ES-I3 (cell line): ENCODE measurements around the gene OR9G1.
"Not testable (repeated sequence)": the region's sequence is repeated elsewhere in the genome, so short reads cannot be mapped to it uniquely, and the experiment has no call there.

Experiments used
- H3K36me3 ChIP-seq: 2 replicates; pipeline ENCODE4 v1.6.1; 2013; ENCODE audit warnings: mild to moderate bottlenecking, low read length, control low read depth, moderate library complexity; ENCODE audit not compliant: insufficient read depth
- H3K4me1 ChIP-seq: 2 replicates; pipeline ENCODE4 v1.6.1; 2013; ENCODE audit warnings: mild to moderate bottlenecking, control low read depth, low read length; ENCODE audit not compliant: insufficient read depth
- H3K9ac ChIP-seq: 2 replicates; pipeline ENCODE4 v1.6.1; 2013; ENCODE audit warnings: low read depth, mild to moderate bottlenecking, low read length, moderate library complexity
- H3K9me3 ChIP-seq: 2 replicates; pipeline ENCODE4 v1.6.1; 2013; ENCODE audit warnings: mild to moderate bottlenecking, low read length, moderate library complexity; ENCODE audit not compliant: control insufficient read depth, insufficient read depth

OR9G1 gene

GRCh38 chr11:56698795-56699194 is at the start of gene OR9G1:
Gene OR9G1, plus strand, starts transcription at chr11:56699095. Its CDS starts 1,293 bp downstream, at chr11:56700388.
- H3K9me3 ChIP-seq = no peaks in the 10 kb centered on the region
- H3K4me1 ChIP-seq = 0 out of 2 replicates have a peak, but pooled peaks cover 3% of the 10 kb centered on the region
- no peaks in the 10 kb centered on the region for H3K36me3 ChIP-seq
- H3K9ac ChIP-seq = no peak within 1 kb of the TSS

DNA sequence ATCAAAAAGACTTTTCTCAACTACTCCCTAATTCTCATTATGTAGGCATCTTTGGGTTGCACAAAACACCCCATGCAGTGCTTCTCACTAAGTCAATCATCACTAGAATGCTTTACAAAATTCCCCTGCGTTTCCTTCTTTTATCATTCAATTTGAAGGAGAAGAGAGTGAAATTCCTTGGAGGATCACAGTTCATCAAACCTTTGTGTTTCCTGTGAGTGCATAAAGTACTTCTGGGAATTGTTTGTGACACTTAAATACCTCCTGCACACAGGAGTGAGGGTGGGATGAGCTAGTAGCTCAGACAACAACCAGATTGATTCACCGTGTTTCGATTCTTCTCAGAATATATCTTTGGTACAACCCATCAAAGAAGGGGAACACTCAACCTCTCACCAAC is 39.1 kb upstream of the OR9G1 start:
- Histone ChIP-seq H3K9me3 (no peaks in the 10 kb centered on the region; the same call in 1 of the 2 replicates), H3K4me1 (peaks cover 16% of the 10 kb centered on the region; the same call in 1 of the 2 replicates), H3K9ac (peak overlapping the region; percentile 4; the same call in 1 of the 2 replicates), H3K36me3 (no peaks in the 10 kb centered on the region)

- no peaks in the 10 kb centered on the region for H3K36me3 ChIP-seq
- no peaks in the 10 kb centered on the region; the same call in 1 of the 2 replicates for H3K9me3 ChIP-seq
- H3K9ac ChIP-seq = no peak within 1 kb of the TSS
Observed at GRCh38 chr11:56663386-56663785, 35.5 kb upstream of the OR9G1 start, which contains the start of gene OR5AR1. Gene OR5AR1, plus strand, starts transcription at chr11:56663686. Its CDS starts 0 bp downstream, at chr11:56663686.

DNA sequence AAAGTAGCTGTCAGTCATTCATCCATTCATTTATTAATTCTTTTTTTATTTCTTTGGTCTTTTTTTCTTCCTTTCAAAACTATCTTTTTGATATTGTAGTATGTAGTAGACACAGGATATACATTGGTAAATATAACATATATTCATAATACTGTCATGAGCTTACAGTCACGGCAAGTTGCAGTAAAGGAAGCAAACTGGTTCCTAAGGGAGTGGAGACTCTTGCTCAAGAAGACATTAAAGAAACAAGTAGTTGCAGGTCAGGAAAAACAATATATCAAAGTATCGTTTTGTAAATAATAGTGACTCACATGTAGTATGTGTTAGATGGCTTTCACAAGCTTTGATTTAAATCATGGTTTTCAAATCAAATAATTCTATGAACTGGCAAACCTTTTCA is 27.9 kb upstream of the OR9G1 start:
- Histone ChIP-seq H3K4me1 (no peaks in the 10 kb centered on the region), H3K9ac (no peak overlapping the region), H3K9me3 (no peaks in the 10 kb centered on the region), H3K36me3 (no peaks in the 10 kb centered on the region)

More at GRCh38 chr11:56663386-56663785, 35.5 kb upstream of the OR9G1 start, which contains the start of gene OR5AR1:
- peaks cover 16% of the 10 kb centered on the region; the same call in 1 of the 2 replicates for H3K4me1 ChIP-seq

- Histone ChIP-seq H3K4me1 (no peaks in the 10 kb centered on the region), H3K36me3 (no peaks in the 10 kb centered on the region), H3K9me3 (no peaks in the 10 kb centered on the region), H3K9ac (no peak overlapping the region)
Observed at GRCh38 chr11:56688554-56689100, 10.3 kb upstream of the OR9G1 start.

- H3K4me1 ChIP-seq, H3K9me3 ChIP-seq, H3K9ac ChIP-seq, H3K36me3 ChIP-seq: not testable (repeated sequence)
Observed at GRCh38 chr11:56691179-56691578, 7.7 kb upstream of the OR9G1 start.

DNA sequence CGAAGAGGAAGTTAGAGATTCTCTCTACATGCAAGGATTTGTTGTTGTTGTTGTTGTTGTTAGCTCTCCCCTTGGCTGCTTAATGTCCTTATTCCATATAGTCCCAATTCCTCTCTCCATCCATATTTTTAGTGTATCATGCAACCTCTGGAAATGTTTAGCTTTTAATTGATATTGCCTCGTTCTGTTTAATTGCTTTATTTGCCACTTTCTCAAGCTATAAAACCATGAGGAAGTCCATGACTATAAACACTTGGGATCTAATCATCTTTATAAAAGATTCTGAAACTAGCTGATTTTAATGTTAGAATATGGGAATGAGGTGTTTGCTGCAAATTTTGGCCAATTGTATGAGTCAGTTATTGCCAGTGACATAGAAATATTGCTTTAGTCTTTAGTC is 5.5 kb upstream of the OR9G1 start:
- Histone ChIP-seq H3K4me1 (no peaks in the 10 kb centered on the region), H3K36me3 (no peaks in the 10 kb centered on the region), H3K9ac (no peak overlapping the region), H3K9me3 (no peaks in the 10 kb centered on the region)

DNA sequence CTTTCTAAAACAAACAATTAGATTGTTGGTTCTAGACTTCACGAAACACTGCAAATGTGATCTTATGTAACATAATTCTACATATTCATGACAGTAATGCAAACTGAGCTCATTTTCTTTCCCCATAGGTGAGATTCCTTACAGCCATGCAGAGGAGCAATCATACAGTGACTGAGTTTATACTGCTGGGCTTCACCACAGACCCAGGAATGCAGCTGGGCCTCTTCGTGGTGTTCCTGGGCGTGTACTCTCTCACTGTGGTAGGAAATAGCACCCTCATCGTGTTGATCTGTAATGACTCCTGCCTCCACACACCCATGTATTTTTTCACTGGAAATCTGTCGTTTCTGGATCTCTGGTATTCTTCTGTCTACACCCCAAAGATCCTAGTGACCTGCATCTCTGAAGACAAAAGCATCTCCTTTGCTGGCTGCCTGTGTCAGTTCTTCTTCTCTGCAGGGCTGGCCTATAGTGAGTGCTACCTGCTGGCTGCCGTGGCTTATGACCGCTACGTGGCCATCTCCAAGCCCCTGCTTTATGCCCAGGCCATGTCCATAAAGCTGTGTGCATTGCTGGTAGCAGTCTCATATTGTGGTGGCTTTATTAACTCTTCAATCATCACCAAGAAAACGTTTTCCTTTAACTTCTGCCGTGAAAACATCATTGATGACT is 1.5 kb downstream of the OR9G1 start:
- Histone ChIP-seq H3K9me3 (no peaks in the 10 kb centered on the region), H3K4me1 (0 out of 2 replicates have a peak, but pooled peaks cover 3% of the 10 kb centered on the region), H3K9ac (no peak overlapping the region), H3K36me3 (no peaks in the 10 kb centered on the region)

DNA sequence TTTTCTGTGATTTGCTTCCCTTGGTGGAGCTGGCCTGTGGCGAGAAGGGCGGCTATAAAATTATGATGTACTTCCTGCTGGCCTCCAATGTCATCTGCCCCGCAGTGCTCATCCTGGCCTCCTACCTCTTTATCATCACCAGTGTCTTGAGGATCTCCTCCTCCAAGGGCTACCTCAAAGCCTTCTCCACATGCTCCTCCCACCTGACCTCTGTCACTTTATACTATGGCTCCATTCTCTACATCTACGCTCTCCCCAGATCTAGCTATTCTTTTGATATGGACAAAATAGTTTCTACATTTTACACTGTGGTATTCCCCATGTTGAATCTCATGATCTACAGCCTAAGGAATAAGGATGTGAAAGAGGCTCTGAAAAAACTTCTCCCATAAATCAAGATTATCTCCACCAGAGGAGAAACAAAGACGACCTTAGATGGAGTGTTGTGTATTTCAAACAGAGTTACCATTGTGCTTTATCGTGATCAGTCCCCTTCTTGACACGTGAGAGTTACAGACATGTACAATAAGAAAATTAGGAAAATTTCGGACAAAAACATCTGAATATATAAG is 2.1 kb downstream of the OR9G1 start:
- no peaks in the 10 kb centered on the region for H3K9me3 ChIP-seq
- 0 out of 2 replicates have a peak, but pooled peaks cover 3% of the 10 kb centered on the region for H3K4me1 ChIP-seq
- no peaks in the 10 kb centered on the region for H3K36me3 ChIP-seq
- no peak overlapping the region for H3K9ac ChIP-seq

DNA sequence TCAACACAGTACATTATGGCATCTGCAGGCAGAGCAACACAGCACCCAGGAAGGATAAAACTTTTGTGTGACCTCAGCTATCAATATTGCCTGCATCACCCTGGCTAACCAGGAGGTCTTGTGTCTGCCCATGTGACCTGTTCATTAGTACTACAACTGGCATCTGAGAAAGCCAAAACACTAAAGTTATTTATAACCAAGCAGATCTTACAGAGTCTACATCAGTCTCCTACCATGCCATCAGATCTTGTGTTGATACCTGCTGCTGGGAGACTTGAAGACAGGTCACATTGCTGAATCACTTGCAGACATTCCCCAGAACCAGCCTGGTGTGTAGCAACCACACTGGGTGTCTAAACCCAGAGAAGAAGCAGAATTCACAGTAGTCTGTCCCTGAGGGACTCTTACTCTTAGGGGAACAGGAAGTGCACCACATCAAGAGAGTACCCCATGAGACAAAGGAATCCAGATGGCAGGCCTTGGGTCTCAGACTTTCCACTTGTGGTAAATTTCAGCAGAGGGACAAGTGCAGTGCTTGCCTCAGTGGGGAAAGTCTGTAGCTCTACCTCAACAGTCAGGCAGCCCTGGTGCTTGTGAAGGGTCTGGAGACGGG is 7.0 kb downstream of the OR9G1 start:
- Histone ChIP-seq H3K4me1 (no peaks in the 10 kb centered on the region), H3K9me3 (no peaks in the 10 kb centered on the region; the same call in 1 of the 2 replicates), H3K9ac (no peak overlapping the region), H3K36me3 (no peaks in the 10 kb centered on the region)

DNA sequence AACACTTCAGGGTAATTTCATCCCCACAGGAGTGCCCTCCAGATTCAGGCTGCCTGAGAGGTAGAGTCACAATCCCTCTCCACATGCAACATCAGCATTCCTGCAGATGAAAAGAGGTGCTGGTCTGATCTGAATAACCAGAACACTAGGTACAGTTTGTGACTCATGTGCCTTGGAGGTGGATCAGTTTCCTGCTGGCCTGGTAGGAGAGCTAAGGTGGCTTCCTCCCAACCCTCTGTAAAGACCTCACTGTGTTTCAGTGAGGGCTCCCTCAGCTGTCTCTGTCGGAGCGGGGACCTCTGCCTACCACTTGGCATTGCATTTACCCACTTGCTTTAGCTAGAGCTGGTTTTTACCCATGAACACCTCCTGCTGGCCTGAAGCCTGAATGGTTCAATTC is 7.6 kb downstream of the OR9G1 start:
- H3K9ac ChIP-seq = no peak overlapping the region
- H3K9me3 ChIP-seq = no peaks in the 10 kb centered on the region; the same call in 1 of the 2 replicates
- no peaks in the 10 kb centered on the region for H3K36me3 ChIP-seq
- no peaks in the 10 kb centered on the region for H3K4me1 ChIP-seq

DNA sequence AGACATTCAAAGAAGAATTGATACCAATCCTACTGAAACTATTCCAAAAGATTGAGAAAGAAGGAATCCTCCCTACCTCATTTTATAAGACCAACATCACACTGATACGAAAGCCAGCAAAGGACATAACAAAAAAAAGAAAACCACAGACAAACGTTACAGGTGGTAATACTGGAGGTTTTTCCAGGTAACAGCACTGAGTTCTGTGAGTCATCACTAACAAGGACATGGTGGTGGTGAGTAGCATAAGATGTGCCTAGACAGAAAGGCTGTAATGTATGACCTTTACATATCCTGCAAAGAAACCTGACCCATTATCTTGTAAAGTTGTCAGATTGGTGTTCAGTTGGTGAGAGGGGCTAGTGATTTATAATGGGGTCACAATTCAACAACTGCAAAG is 15.3 kb downstream of the OR9G1 start:
- Histone ChIP-seq H3K36me3 (no peaks in the 10 kb centered on the region), H3K9me3 (no peaks in the 10 kb centered on the region; the same call in 1 of the 2 replicates), H3K9ac (no peak overlapping the region), H3K4me1 (no peaks in the 10 kb centered on the region)

DNA sequence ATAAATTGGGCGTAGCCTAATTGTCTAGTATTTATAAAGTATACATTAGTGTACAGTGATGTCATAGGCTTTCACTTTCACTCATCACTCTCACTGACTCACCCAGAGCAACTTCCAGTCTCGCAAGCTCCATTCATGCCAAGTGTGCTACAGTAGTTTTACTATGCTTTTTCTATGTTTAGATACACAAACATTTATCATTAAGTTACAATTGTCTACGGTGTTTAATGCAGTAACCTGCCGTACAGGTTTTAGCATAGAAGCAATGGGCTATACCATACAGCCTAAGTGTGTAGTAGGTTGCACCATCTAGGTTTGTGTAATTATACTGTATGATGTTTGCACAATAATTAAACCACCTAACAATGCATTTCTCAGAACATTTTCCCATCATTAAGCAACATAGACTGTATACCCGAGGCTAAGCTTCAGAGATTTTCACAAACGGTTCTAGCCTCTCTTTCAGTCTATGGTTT is 17.5 kb downstream of the OR9G1 start:
- H3K4me1 ChIP-seq = no peaks in the 10 kb centered on the region
- H3K9ac ChIP-seq = no peak overlapping the region
- no peaks in the 10 kb centered on the region for H3K36me3 ChIP-seq
- no peaks in the 10 kb centered on the region; the same call in 1 of the 2 replicates for H3K9me3 ChIP-seq

GRCh38 chr11:56720513-56720912 is 21.6 kb downstream of the OR9G1 start:
- H3K4me1 ChIP-seq = no peaks in the 10 kb centered on the region
- H3K36me3 ChIP-seq = no peaks in the 10 kb centered on the region
- no peak overlapping the region for H3K9ac ChIP-seq
- no peaks in the 10 kb centered on the region for H3K9me3 ChIP-seq
